NCI-H774 (cell line): ENCODE measurements around the gene SMIM10L2A.
"Not testable (repeated sequence)": the region's sequence is repeated elsewhere in the genome, so short reads cannot be mapped to it uniquely, and the experiment has no call there.

Source experiments
- DNase-seq: peaks from one replicate; lab custom pipeline; 2025; lab: John Stamatoyannopoulos, UW

SMIM10L2A gene

GRCh38 chrX:135423173-135423864, 1.6 kb downstream of the SMIM10L2A start:
- not testable (repeated sequence) for DNase-seq

DNA sequence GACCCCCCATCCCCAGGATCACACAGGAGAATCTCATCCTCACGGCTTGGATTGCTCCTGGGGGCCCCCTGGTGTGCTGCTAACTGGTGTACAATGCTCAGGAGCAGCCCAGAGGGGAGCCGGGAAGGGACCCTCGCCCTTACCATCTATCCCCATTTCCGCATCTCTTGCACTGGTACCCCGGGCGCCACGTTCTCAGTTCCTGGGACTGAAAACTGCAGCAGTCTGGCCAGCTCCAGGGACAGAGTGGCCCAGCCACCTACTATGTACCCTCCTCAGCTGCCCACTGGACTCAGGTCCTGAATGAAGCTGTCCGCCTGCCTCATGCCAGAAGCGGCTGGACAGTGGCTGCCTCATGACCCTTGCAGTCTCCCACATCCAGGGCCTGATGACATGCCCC, 2.7 kb downstream of the SMIM10L2A start:
- no peak for DNase-seq

DNA sequence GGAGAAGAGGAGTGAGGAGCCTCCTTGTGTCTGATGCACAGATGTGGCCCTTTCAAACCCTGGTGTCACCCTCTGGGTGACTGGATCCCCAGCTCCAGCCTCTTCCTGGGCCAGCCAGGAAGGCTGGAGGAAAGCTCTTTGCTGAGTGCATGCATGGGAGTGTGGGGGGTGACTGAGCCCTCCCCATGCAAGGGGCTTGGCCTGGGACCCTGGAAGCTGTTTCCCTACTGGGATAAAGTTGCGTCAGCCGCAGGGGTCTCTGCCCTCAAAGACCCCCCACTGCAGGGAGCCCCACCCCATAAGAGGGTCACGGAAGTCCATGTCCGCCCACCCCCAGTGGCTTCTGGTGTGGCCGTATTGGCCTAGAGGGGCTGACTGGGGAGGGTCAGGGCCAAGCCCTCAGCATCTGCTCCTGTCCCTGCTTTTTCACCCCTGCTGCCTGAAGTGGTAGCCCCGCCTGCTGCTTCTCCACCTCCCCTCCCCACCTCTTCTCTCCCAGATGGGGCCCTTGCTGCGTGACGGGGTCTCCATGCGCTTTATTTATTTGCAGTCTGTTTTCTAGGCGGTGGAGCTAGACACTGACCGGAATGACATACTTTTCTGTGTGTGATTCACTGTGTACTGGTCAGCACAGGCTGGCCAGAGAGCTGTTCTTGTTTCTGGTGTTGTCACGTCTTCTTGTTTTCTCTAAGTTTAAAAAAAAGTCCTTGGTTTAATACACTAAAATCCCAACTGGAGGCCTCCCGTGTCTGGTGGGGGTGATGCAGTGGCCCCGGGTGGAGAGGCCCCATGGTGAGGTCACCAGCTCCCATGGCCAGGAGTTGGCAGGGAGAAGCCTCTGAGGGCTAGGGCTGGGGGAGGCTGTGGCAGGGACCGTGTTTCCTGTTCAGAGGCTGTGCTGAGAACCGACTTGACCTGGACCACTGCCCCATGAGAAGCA, 3.6 kb downstream of the SMIM10L2A start:
- no peak for DNase-seq

DNA sequence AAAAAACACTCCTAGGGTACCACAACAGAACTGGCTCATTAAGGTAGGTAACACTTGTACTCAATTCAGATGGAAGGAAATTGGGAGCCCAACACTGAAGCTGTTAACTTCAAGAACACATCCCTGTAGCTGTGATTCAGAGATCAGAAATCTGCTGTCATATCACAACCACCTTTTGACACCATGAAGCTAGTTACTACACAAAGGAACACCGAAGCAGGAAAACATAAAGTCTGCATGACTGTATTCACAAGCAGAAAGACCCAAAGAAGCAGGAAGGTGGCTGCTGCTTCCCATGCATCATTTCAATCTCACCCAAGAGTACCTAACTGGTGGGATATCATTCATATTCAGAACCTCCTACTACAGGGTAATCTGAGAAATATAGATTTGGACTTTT, 7.7 kb downstream of the SMIM10L2A start:
- DNase-seq, result no peak

GRCh38 chrX:135431886-135432285, 10.1 kb downstream of the SMIM10L2A start:
- no peak for DNase-seq

GRCh38 chrX:135432453-135432852, 10.7 kb downstream of the SMIM10L2A start:
- no peak for DNase-seq

DNA sequence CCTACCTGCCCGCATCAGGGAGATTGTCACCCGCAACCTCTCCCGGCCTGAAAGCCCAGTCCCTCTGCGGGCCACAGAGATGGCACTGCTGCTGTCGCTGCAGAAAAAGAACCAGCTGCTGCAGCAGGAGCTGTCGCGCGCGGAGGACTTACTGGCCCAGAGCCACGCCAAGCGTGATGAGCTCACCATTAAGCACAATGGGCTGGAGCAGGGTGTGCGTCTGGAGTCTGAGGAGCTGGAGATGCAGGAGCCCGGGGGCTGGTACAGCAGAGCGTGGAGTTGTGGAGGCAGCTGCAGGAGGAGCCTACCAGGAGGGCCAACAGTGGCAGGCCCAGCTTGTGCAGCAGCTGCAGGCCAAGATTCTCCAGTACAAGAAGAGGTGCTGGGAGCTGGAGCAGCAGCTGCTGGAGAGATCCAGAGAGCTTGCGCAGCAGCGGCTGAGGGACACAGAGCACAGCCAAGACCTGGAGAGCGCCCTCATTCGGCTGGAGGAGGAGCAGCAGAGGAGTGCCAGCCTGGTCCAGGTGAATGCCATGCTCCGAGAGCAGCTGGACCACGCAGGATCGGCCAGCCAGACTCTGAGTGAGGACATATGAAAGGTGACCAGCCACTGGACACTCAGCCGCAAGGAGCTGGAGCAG, 11.3 kb downstream of the SMIM10L2A start:
- DNase-seq, result peak; percentile 81

DNA sequence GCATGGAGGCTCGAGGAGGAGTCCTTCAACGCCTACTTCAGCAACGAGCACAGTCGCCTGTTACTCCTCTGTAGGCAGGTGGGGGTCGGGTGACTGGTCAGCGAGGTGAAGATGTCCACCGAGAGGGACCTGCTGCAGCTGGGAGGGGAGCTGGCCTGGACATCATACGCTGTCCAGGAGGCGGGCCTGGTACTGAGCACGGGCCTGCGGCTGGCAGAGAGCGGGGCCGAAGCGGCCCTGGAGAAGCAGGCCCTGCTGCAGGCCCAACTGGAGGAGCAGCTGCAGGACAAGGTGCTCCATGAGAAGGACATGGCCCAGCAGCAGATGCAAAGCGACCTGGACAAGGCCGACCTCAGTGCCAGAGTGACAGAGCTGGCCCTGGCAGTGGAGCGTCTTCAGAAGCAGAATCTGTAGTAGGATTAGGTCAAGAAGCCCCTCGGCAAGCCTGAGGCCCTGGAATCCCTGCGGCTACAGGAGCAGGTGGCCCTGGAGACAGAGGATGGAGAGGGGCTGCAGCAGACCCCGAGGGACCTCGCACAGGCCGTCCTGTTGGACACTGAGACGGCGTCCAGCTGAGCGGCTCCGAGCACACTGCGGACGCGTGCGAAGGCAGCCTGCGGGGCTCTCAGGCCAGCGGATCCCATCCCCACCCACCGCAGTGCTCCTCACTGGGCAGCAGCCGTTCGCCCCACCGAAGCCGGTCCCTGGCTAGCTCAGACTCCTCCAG, 11.9 kb downstream of the SMIM10L2A start:
- no peak for DNase-seq

DNA sequence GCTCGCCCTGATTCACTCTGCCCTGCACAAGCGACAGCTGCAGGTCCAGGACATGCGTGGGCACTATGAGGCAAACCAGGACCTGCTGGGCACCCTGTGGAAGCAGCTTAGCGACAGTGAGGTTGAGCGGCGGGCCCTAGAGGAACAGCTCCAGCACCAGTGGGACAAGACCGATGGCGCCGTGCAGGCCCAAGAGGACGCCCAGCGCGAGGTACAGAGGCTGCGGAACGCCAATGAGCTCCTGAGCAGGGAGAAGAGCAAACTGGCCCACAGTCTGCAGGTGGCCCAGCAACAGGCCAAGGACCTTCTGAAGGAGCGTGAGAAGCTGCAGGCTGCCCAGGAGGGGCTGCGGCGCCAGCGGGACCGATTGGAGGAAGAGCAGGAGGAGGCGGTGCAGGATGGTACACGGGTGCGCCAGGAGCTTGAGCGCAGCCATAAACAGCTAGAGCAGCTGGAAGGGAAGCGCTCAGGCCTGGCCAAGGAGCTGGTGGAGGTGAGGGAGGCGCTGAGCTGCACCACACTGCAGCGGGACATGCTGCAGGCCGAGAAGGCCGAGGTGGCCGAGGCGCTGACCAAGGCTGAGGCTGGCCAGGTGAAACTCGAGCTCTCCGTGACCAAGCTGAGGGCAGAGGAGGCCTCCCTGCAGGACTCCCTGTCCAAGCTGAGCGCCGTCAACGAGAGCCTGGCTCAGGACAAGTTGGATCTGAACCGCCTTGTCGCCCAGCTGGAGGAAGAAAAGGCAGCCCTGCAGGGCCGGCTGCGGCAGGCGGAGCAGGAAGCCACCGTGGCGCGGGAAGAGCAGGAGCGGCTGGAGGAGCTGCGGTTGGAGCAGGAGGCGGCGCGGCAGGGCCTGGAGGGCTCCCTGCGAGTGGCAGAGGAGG, 12.8 kb downstream of the SMIM10L2A start:
- DNase-seq, result no peak

DNA sequence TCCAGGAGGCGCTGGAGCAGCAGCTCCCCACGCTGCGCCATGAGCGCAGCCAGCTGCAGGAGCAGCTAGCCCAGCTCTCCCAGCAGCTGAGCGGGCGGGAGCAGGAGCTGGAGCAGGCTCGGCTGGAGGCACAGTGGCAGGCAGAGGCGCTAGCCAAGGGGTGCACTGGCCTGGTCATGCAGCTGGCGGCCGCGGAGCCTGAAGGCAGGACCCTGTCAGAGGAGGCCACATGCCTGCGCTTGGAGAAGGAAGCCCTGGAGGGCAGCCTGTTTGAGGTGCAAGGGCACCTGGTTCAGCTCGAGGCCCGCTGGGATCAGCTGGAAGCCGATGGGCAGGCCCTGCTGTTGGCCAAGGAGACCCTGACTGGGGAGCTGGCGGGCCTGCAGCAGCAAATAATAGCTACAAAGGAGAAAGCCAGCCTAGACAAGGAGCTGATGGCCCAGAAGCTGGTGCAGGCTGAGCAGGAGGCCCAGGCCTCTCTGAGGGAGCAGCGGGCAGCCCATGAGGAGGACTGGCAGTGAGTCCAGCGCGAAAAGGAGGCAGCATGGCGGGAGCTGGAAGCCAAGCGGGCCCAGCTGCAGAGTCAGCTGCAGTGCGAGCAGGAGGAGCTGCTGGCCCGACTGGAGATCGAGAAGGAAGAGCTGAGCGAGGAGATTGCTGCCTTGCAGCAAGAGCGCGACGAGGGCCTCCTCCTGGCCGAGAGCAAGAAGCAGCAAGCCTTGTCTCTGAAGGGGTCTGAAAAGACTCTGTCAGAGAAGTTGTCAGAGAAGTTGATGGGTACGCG, 13.6 kb downstream of the SMIM10L2A start:
- DNase-seq, result no peak

GRCh38 chrX:135435933-135436332, 14.2 kb downstream of the SMIM10L2A start:
- no peak for DNase-seq

- DNase-seq, result no peak
Measured at GRCh38 chrX:135436456-135436855, 14.7 kb downstream of the SMIM10L2A start.

- DNase-seq, result no peak
Measured at GRCh38 chrX:135436966-135437866, 15.5 kb downstream of the SMIM10L2A start.

DNA sequence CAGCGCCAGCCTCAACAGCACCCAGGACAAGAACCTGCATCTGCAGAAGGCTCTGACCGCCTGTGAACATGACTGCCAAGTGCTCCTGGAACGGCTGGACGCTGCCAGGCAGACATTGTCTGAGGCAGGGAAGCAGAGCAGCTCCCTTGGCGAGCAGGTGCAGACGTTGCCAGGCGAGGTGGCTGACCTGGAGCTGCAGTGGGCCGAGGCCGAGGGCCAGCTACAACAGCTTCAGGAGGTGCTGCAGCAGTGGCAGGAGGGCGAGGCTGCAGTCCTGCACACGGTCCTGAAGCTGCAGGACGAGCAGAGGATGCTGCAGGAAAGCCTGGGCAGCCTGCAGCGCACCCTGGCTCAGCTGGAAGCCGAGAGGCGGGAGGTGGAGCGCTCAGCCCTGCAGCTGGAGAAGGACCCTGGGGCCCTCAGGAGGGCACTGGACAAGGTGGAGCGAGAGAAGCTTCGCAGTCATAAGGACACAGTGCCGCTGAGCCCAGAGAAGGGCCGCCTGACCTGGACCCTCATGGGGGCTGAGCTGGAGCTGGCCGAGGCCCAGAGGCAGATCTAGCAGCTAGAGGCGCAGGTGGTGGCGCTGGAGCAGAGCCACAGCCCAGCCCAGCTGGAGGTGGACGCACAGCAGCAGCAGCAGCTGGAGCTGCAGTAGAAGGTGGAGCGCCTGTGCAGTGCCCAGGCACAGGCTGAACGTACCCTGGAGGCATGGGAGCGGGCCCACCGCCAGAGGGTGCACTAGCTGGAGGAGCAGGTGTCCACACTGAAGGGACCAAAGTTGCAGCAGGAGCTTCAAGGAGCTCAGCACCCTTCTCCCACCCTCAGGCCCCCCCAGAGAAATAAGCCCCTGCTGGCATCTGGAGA, 16.4 kb downstream of the SMIM10L2A start:
- DNase-seq, result no peak

- DNase-seq, result no peak
Measured at GRCh38 chrX:135438734-135439043, 16.9 kb downstream of the SMIM10L2A start.

DNA sequence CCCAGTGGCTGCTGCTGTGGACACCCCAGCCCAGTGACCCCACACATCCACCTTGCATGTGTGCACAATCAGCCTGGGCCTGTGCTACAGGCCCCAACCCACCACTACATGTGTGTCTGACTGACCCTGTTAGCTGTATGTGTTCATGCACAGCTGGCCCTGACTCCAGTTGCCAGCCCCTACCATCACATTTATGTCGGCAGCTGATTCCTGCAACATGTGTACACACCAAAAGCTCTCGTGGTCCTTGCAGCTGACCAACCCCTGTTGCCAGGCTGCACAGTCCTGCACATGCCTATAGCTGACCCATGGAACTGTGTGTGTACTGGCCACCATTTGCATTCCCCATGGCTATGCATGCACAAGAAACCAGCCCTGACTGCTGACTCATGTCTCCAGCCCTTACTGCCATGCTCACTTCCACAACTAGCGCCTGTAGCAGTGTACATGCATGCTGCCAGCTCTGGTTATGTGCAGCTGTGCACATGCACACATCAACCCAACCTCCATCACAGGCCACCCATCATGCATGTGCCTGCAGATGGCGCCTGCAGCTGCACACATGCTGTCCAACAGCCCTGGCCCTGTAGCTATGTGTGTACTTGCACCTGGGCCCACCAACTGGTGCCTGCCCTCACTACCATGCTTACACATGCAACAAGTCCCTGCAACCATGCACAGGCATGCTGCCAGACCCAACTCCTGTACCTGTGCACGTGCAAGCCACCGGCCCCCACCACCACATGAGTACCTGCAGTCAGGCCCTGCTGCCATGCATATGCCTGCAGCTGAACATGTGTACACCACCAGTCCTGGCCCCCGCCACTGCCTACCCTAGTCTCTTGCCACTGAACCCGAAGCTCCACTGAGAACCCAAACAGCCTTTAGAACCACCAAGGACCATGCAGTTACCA, 28.1 kb downstream of the SMIM10L2A start:
- DNase-seq, result no peak

- DNase-seq, result no peak
Measured at GRCh38 chrX:135453381-135453780, 31.6 kb downstream of the SMIM10L2A start.
